Mesenchymal stem cell (in vitro differentiated cells and primary cell): ENCODE data around the gene DENND5A.
A peak's percentile ranks its signal among the peaks of the same experiment; 100 is the strongest.

Experiments
- DNase-seq: peaks from one replicate; pipeline ENCODE4 v3.0.0-alpha.2; 2013
- H2AFZ ChIP-seq: one replicate; pipeline ENCODE4 v1.6.1; 2013; ENCODE audit warnings: low read depth, mild to moderate bottlenecking, control low read depth, inconsistent platforms, low read length, moderate library complexity
- H2AK5ac ChIP-seq: 2 replicates; pipeline ENCODE4 v1.6.1; 2013; ENCODE audit warnings: low read length, moderate library complexity, mild to moderate bottlenecking, inconsistent platforms; ENCODE audit not compliant: severe bottlenecking
- H2BK120ac ChIP-seq: one replicate; pipeline ENCODE4 v1.6.1; 2013; ENCODE audit warnings: low read depth, mild to moderate bottlenecking, inconsistent platforms, low read length, moderate library complexity
- H2BK12ac ChIP-seq, 2 experiments: one replicate each; pipeline ENCODE4 v1.6.1; 2013; ENCODE audit warnings: inconsistent platforms in 2 of 2, low read length in 2 of 2, mild to moderate bottlenecking in 2 of 2, moderate library complexity in 2 of 2, control low read depth in 1 of 2
- H2BK15ac ChIP-seq: one replicate; pipeline ENCODE4 v1.6.1; 2013; ENCODE audit warnings: mild to moderate bottlenecking, low read depth, inconsistent platforms; ENCODE audit not compliant: poor library complexity, severe bottlenecking
- H2BK5ac ChIP-seq: 2 replicates; pipeline ENCODE4 v1.6.1; 2013; ENCODE audit warnings: low read depth, mild to moderate bottlenecking, low read length, control low read depth, inconsistent platforms; ENCODE audit not compliant: poor library complexity, severe bottlenecking
- H3K14ac ChIP-seq, 2 experiments: one replicate each; pipeline ENCODE4 v1.6.1; 2013; ENCODE audit warnings: inconsistent platforms in 2 of 2, low read length in 2 of 2, control low read depth in 1 of 2, mild to moderate bottlenecking in 1 of 2, moderate library complexity in 1 of 2
- H3K18ac ChIP-seq, 2 experiments: one replicate each; pipeline ENCODE4 v1.6.1; 2013; ENCODE audit warnings: inconsistent platforms in 2 of 2, low read length in 2 of 2, control low read depth in 1 of 2, low read depth in 1 of 2, mild to moderate bottlenecking in 1 of 2
- H3K23ac ChIP-seq, 2 experiments: one replicate each; pipeline ENCODE4 v1.6.1; 2013; ENCODE audit warnings: inconsistent platforms in 2 of 2, low read length in 2 of 2, mild to moderate bottlenecking in 2 of 2, moderate library complexity in 2 of 2, control low read depth in 1 of 2
- H3K27ac ChIP-seq: 2 replicates; pipeline ENCODE4 v1.5.1; 2013; ENCODE audit warnings: mild to moderate bottlenecking, moderate library complexity, low read length, control low read depth, inconsistent platforms; ENCODE audit not compliant: poor library complexity, severe bottlenecking
- H3K27me3 ChIP-seq, 2 experiments: 2 replicates each; pipeline versions ENCODE4 v1.6.1 to v1.7.0; 2013; ENCODE audit warnings: low read length in 2 of 2, mild to moderate bottlenecking in 2 of 2, moderate library complexity in 2 of 2, control low read depth in 1 of 2, inconsistent platforms in 1 of 2; ENCODE audit not compliant: control insufficient read depth in 1 of 2, insufficient read depth in 1 of 2
- H3K36me3 ChIP-seq, 2 experiments: 2 replicates each; pipeline versions ENCODE4 v1.6.1 to v1.7.0; 2013; ENCODE audit warnings: low read length in 2 of 2, control low read depth in 1 of 2, inconsistent platforms in 1 of 2, low read depth in 1 of 2, mild to moderate bottlenecking in 1 of 2; ENCODE audit not compliant: insufficient read depth in 2 of 2, control insufficient read depth in 1 of 2
- H3K4ac ChIP-seq, 2 experiments: one replicate each; pipeline ENCODE4 v1.6.1; 2013; ENCODE audit warnings: inconsistent platforms in 2 of 2, low read length in 2 of 2, mild to moderate bottlenecking in 2 of 2, moderate library complexity in 2 of 2, control low read depth in 1 of 2, low read depth in 1 of 2
- H3K4me1 ChIP-seq: 2 replicates; pipeline ENCODE4 v1.6.1; 2013; ENCODE audit warnings: low read depth, low read length, control low read depth; ENCODE audit not compliant: control insufficient read depth, insufficient read depth
- H3K4me2 ChIP-seq: 2 replicates; pipeline ENCODE4 v1.6.1; 2013; ENCODE audit warnings: low read length, mild to moderate bottlenecking, inconsistent platforms; ENCODE audit not compliant: poor library complexity, severe bottlenecking
- H3K4me3 ChIP-seq, 2 experiments: 2 replicates each; pipeline versions ENCODE4 v1.5.1 to v1.7.0; 2013; ENCODE audit warnings: low read length in 2 of 2, mild to moderate bottlenecking in 2 of 2, control low read depth in 1 of 2, low read depth in 1 of 2; ENCODE audit not compliant: insufficient read depth in 1 of 2
- H3K79me1 ChIP-seq: replicated peaks from 2 replicates; pipeline ENCODE4 v1.6.1; 2013; ENCODE audit warnings: mild to moderate bottlenecking, control low read depth, low read length, inconsistent platforms; ENCODE audit not compliant: poor library complexity, severe bottlenecking
- H3K9ac ChIP-seq: 2 replicates; pipeline ENCODE4 v1.7.0; 2013; ENCODE audit warnings: mild to moderate bottlenecking, low read length, moderate library complexity
- H3K9me3 ChIP-seq: 2 replicates; pipeline ENCODE4 v1.7.0; 2013; ENCODE audit warnings: mild to moderate bottlenecking, low read length; ENCODE audit not compliant: control insufficient read depth
- H4K8ac ChIP-seq: one replicate; pipeline ENCODE4 v1.6.1; 2013; ENCODE audit warnings: inconsistent platforms, mild to moderate bottlenecking, low read length, moderate library complexity
- H4K91ac ChIP-seq: one replicate; pipeline ENCODE4 v1.6.1; 2013; ENCODE audit warnings: mild to moderate bottlenecking, low read length, inconsistent platforms
- WGBS: methylation state at CpG from one replicate; pipeline ENCODE4 v1.1.7; 2013; ENCODE audit warnings: mixed read lengths; 5-methylcytosine and 5-hydroxymethylcytosine counted together

DENND5A gene

GRCh38 chr11:9231848-9232177, 33.3 kb downstream of the DENND5A start:
- Histone ChIP-seq H3K27ac (no peak overlapping the region), H4K8ac (no peak overlapping the region), H3K18ac (no peak overlapping the region), H3K4me3 (peak overlapping the region in 1 of 2 experiments; percentile 6), H2BK12ac (no peak overlapping the region), H3K23ac (no peak overlapping the region), H2AK5ac (no peak overlapping the region), H3K9me3 (no peaks in the 10 kb centered on the region), H3K14ac (no peak overlapping the region), H3K9ac (peak overlapping the region; percentile 55), H3K27me3 (no peaks in the 10 kb centered on the region), H2AFZ (no peak overlapping the region), H4K91ac (no peak overlapping the region), H3K4me1 (peaks cover 5% of the 10 kb centered on the region), H2BK120ac (no peak overlapping the region), H3K4me2 (no peak overlapping the region), H3K36me3 (no peaks in the 10 kb centered on the region), H3K79me1 (peaks cover 14% of the 10 kb centered on the region), H2BK5ac (no peak overlapping the region), H2BK15ac (no peak overlapping the region), H3K4ac (no peak overlapping the region)
- DNase-seq, result peak; percentile 75
- 11% methylated on average over 1 of the region's 1 CpG for whole genome bisulfite sequencing

- WGBS, result 92% methylated on average over 3 of the region's 3 CpGs
- Histone ChIP-seq H2AFZ (no peak overlapping the region), H3K14ac (no peak overlapping the region), H2BK120ac (no peak overlapping the region), H2BK12ac (no peak overlapping the region), H4K91ac (no peak overlapping the region), H3K23ac (no peak overlapping the region), H3K4me2 (no peak overlapping the region), H3K27ac (no peak overlapping the region), H3K36me3 (peaks cover 0 to 3% of the 10 kb centered on the region in 2 experiments), H3K9me3 (no peaks in the 10 kb centered on the region), H3K18ac (no peak overlapping the region), H3K4me3 (no peak overlapping the region), H2BK5ac (no peak overlapping the region), H3K4me1 (peaks cover 6% of the 10 kb centered on the region), H4K8ac (no peak overlapping the region), H2AK5ac (no peak overlapping the region), H3K4ac (peak overlapping the region in 1 of 2 experiments; percentile 16), H3K9ac (no peak overlapping the region), H3K79me1 (peaks cover 16% of the 10 kb centered on the region), H2BK15ac (no peak overlapping the region), H3K27me3 (no peaks in the 10 kb centered on the region)
- DNase-seq, result no peak
These were observed 34.9 kb downstream of the DENND5A start for GRCh38 chr11:9230296-9230695.

- no peaks in the 10 kb centered on the region for H3K9me3 ChIP-seq
- WGBS, result 85% methylated on average over 5 of the region's 5 CpGs
- no peak overlapping the region for H3K14ac ChIP-seq
- H2BK5ac ChIP-seq, result no peak overlapping the region
- DNase-seq, result no peak
- H3K79me1 ChIP-seq, result peaks cover 13% of the 10 kb centered on the region
- no peak overlapping the region for H4K91ac ChIP-seq
- H3K4me1 ChIP-seq, result peaks cover 6% of the 10 kb centered on the region
- H3K9ac ChIP-seq, result no peak overlapping the region
- H3K18ac ChIP-seq, result no peak overlapping the region
- no peak overlapping the region for H3K23ac ChIP-seq
- no peak overlapping the region for H3K4me3 ChIP-seq
- H2BK12ac ChIP-seq, result no peak overlapping the region
- H3K4ac ChIP-seq, result no peak overlapping the region
- no peak overlapping the region for H3K4me2 ChIP-seq
- H2AK5ac ChIP-seq, result peak overlapping the region; percentile 13
- no peak overlapping the region for H2AFZ ChIP-seq
- H2BK15ac ChIP-seq, result no peak overlapping the region
- H3K27ac ChIP-seq, result no peak overlapping the region
- no peaks in the 10 kb centered on the region for H3K27me3 ChIP-seq
- H2BK120ac ChIP-seq, result no peak overlapping the region
- H3K36me3 ChIP-seq, result peaks cover 0 to 3% of the 10 kb centered on the region in 2 experiments
- H4K8ac ChIP-seq, result no peak overlapping the region
These were observed 37.1 kb downstream of the DENND5A start for GRCh38 chr11:9228091-9228490.

GRCh38 chr11:9225748-9226298, 39.3 kb downstream of the DENND5A start:
- Histone ChIP-seq H2BK120ac (no peak overlapping the region), H3K23ac (no peak overlapping the region), H3K4ac (no peak overlapping the region)

More at GRCh38 chr11:9225748-9226298, 39.3 kb downstream of the DENND5A start:
- no peak overlapping the region for H4K91ac ChIP-seq
- peaks cover 0 to 3% of the 10 kb centered on the region in 2 experiments for H3K36me3 ChIP-seq
- H3K4me2 ChIP-seq, result no peak overlapping the region
- H2AK5ac ChIP-seq, result no peak overlapping the region
- H2AFZ ChIP-seq, result no peak overlapping the region
- H2BK12ac ChIP-seq, result no peak overlapping the region
- H3K4me1 ChIP-seq, result peaks cover 6% of the 10 kb centered on the region
- H4K8ac ChIP-seq, result no peak overlapping the region
- peaks cover 13% of the 10 kb centered on the region for H3K79me1 ChIP-seq
- H3K18ac ChIP-seq, result no peak overlapping the region
- no peaks in the 10 kb centered on the region for H3K9me3 ChIP-seq
- no peak overlapping the region for H3K14ac ChIP-seq
- no peak overlapping the region for H3K27ac ChIP-seq
- DNase-seq, result no peak
- H2BK5ac ChIP-seq, result no peak overlapping the region
- H3K27me3 ChIP-seq, result no peaks in the 10 kb centered on the region
- WGBS, result 100% methylated on average over 1 of the region's 1 CpG
- no peak overlapping the region for H2BK15ac ChIP-seq
- no peak overlapping the region for H3K9ac ChIP-seq
- no peak overlapping the region for H3K4me3 ChIP-seq
